ENCODE results near the gene CYP2A7. TPM values are rescaled to one million over a fixed set of nuclear protein-coding genes. Genes with fewer than 3 reads are reported as not detected.
A peak's percentile ranks its signal among the peaks of the same experiment; 100 is the strongest.
"Not testable (repeated sequence)": the region's sequence is repeated elsewhere in the genome, so short reads cannot be mapped to it uniquely, and the experiment has no call there.

The CYP2A7 gene
- total RNA-seq, 1 donor from 2014 or later = not detected

- not testable (repeated sequence) for DNase-seq (ENCODE audit: low spot score)
These were observed 40.0 kb downstream of the CYP2A7 start for GRCh38 chr19:40842012-40842411.

- DNase-seq (ENCODE audit: low spot score) = not testable (repeated sequence)
These were observed 43.6 kb downstream of the CYP2A7 start for GRCh38 chr19:40838477-40838876.

- DNase-seq (ENCODE audit: low spot score) = no peak
These were observed 45.1 kb downstream of the CYP2A7 start for GRCh38 chr19:40836754-40837429.

- not testable (repeated sequence) for DNase-seq (ENCODE audit: low spot score)
These were observed 48.1 kb downstream of the CYP2A7 start for GRCh38 chr19:40833728-40834533.

- DNase-seq (ENCODE audit: low spot score) = not testable (repeated sequence)
These were observed 49.6 kb downstream of the CYP2A7 start for GRCh38 chr19:40832431-40832790.

GRCh38 chr19:40831502-40832430 lies 50.3 kb downstream of the CYP2A7 start:
- DNase-seq (ENCODE audit: low spot score) = no peak

- peak; percentile 38 for DNase-seq (ENCODE audit: low spot score)
These were observed 51.3 kb downstream of the CYP2A7 start for GRCh38 chr19:40830741-40831140.

- DNase-seq (ENCODE audit: low spot score) = no peak
These were observed 52.8 kb downstream of the CYP2A7 start for GRCh38 chr19:40829205-40829604.

- DNase-seq (ENCODE audit: low spot score) = peak; percentile 30
These were observed 54.4 kb downstream of the CYP2A7 start for GRCh38 chr19:40827386-40828247.

- peak; percentile 41 for DNase-seq (ENCODE audit: low spot score)
These were observed 55.2 kb downstream of the CYP2A7 start for GRCh38 chr19:40826699-40827385.

GRCh38 chr19:40826312-40826698 lies 55.7 kb downstream of the CYP2A7 start:
- not testable (repeated sequence) for DNase-seq (ENCODE audit: low spot score)

GRCh38 chr19:40825460-40826095 lies 56.5 kb downstream of the CYP2A7 start:
- peak; percentile 23 for DNase-seq (ENCODE audit: low spot score)

Other genes with a start within 250 kb of the CYP2A7 start
- 30.3 TPM for gene NUMBL, start 191.6 kb downstream of the CYP2A7 start, total RNA-seq
- 35.0 TPM for gene COQ8B, start 165.3 kb downstream of the CYP2A7 start, total RNA-seq
- gene ITPKC, start 165.1 kb downstream of the CYP2A7 start, total RNA-seq = 35.0 TPM
- gene ACTMAP, start 131.8 kb downstream of the CYP2A7 start, total RNA-seq = 11.3 TPM
- gene SNRPA, start 131.0 kb downstream of the CYP2A7 start, total RNA-seq = 74.0 TPM
- gene MIA, start 106.7 kb downstream of the CYP2A7 start, total RNA-seq = not detected
- 45.3 TPM for gene RAB4B, start 104.0 kb downstream of the CYP2A7 start, total RNA-seq
- 79.3 TPM for gene EGLN2, start 83.0 kb downstream of the CYP2A7 start, total RNA-seq
- gene CYP2A6, start 31.8 kb downstream of the CYP2A7 start, total RNA-seq = not detected
- not detected for gene CYP2B6, start 109.1 kb upstream of the CYP2A7 start, total RNA-seq
- gene CYP2A13, start 206.2 kb upstream of the CYP2A7 start, total RNA-seq = not detected
- gene CYP2F1, start 232.2 kb upstream of the CYP2A7 start, total RNA-seq = not detected